RCC 7860 (cell line): Measurements from ENCODE around the gene PPME1.

Experiments used
- DNase-seq: peaks from one replicate; pipeline ENCODE4 v3.0.0-alpha.2; 2015; ENCODE audit warnings: low spot score
- FAIRE-seq: peaks from 2 replicates; lab custom pipeline; 2012; peaks lifted over from hg19 to GRCh38; lab: Jason Lieb, UNC

PPME1 gene

GRCh38 chr11:74157169-74157568 is 13.9 kb upstream of the PPME1 start:
- DNase-seq, result no peak
- FAIRE-seq, result no peak

GRCh38 chr11:74159642-74160041 is 11.4 kb upstream of the PPME1 start:
- DNase-seq (no peak), FAIRE-seq (no peak)

DNA sequence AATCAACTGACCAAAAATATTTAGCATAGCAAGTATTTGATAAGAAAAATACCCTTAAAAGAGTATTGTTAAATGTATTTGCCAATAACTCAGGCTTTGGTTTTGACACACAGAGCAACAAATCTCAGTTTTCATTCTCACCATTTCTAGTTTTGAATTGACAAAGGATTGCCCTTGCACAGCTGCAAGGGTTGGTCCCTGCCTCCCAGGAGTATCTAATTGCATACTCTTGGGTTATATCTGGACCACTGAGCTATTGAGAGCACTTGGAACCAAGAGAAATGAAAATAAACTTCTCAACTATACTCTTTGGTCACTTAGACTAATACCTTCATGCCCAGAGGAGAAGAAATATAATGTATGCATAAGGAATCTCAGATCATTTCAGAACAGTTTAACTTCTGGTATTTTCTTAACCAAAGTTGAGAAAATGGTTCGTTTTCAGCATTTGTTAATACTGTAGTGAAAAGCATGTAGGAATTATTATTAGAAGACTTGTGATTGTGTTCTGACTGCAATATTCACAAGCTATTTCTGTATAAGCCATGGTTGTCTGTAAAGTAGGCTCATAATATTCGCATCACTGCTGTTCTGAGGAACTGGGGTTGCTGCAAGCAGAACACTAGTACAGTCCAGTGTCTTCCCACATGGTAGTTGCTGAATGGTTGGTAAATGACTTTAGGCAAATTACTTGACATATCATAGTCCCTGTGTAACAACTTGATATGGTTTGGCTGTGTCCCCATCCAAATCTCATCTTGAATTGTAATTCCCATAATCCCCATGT is 8.2 kb upstream of the PPME1 start:
- FAIRE-seq (no peak), DNase-seq (no peak)

DNA sequence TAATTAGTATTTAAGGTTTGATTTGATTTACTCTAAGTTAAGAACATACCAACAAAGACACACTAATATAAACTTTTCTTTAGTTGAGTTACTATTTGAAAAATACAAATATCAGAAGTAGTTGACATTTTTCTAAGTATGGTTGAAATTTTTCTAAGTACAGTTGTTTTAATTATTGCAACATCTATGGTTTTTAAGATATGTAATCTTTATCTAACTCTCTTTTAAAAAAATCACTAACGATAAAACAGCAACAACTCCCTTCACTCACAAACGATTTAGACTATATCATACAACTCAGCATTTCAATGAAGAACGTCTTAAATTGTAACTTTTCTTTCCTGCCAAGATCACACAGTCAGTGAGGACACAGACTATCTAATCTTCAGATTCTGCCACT is 2.3 kb upstream of the PPME1 start:
- DNase-seq, result no peak
- FAIRE-seq, result no peak

- no peak for FAIRE-seq
- DNase-seq, result no peak
Measured at GRCh38 chr11:74169738-74170458, 1.2 kb upstream of the PPME1 start.

- no peak for FAIRE-seq
- no peak for DNase-seq
Measured at GRCh38 chr11:74171630-74171968, 510 bp downstream of the PPME1 start.

DNA sequence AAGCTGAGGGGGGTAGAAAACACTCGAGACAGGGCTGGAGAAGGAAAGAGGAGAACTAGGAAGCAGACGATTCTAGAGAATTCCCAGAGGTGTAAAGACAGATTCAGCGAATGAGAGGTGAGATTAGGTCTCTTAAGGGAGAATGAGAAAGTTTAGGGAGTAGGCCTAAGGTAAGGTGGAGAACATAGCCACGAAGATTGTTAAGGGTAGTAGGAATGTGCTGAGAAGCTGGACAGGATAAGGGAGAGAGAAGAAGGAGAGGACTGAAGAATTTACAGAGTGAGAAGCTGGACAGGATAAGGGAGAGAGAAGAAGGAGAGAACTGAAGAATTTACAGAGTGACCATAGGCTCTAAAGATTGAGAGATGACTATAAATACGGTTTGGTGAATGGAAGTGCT is 908 bp downstream of the PPME1 start:
- no peak for DNase-seq
- no peak for FAIRE-seq

DNA sequence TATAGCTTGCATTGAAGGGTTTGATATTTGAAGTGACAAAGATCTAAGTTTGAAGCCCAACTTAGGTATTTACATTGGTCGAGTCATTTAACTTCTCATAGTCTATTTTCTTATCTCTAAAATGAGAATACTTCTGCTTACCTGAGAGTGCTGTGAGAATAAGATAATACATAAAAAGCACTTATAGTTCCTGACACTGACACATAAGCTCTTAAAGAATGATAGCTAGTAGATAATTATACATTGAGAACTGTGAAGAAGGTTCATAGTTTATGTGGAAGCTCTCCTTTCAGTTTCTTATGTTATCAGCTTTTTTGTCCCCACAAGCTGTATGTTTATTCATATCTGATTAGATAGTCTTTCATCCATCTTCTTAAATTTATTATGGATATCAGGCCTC is 4.8 kb downstream of the PPME1 start:
- FAIRE-seq (no peak), DNase-seq (no peak)

DNA sequence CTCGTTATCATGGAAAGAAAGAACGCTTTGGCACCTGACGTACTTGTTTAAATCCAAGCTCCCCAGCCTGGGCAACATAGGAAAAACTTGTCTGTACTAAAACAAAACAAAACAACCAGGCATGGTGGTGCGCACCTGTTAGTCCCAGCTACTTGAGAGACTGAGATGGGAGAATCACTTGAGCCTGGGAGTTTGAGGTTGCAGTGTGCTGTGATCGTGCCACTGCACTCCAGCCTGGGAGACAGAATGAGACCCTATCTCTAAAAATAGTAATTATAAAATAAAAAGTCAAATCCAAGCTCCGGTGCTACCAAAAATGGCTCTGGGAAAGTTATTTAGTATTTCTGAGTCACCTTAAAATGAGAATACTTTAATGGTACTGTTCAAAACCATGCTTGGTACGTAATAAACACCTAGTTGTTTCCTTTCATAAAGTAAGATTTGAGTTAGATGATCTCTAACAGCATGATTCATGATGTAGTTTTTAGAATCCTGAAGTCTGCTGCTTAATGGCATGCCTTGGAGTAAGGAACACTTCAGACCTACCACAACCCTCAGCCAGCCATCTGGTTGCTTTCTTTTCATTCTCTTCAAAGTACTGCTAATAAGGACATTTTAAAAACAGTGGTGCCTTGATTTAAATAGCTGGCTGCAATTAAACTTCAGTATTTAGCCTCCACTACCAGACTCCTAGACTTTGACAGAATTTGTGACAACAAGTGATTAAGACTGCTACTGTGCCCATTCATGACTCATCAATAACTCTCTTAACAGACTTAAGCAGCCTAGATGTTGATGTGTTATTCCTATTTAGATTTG is 8.4 kb downstream of the PPME1 start:
- DNase-seq (no peak), FAIRE-seq (no peak)

GRCh38 chr11:74182635-74183034 is 11.5 kb downstream of the PPME1 start:
- no peak for FAIRE-seq
- no peak for DNase-seq

DNA sequence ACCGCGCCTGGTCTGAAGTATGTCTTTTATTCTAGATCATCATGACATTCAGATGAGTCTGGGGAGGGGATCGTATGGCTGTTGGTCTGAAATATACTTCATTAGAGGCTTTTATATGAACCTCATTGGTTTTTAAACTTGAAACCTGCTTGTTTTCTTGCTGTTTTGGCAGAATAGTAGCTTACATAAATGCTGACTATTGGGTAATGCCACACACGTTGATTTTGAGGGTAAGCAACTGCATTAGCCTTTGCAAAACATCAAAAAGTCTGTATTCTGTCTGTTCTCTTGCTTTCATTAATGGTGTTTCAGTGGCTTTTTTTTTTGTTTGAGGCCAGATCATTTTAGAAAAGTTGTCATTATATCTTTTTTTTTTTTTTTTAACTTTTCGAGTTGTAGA is 14.2 kb downstream of the PPME1 start:
- FAIRE-seq (no peak), DNase-seq (no peak)

GRCh38 chr11:74185695-74186094 is 14.6 kb downstream of the PPME1 start:
- no peak for DNase-seq
- no peak for FAIRE-seq

GRCh38 chr11:74195828-74196227 is 24.7 kb downstream of the PPME1 start:
- no peak for DNase-seq
- no peak for FAIRE-seq

DNA sequence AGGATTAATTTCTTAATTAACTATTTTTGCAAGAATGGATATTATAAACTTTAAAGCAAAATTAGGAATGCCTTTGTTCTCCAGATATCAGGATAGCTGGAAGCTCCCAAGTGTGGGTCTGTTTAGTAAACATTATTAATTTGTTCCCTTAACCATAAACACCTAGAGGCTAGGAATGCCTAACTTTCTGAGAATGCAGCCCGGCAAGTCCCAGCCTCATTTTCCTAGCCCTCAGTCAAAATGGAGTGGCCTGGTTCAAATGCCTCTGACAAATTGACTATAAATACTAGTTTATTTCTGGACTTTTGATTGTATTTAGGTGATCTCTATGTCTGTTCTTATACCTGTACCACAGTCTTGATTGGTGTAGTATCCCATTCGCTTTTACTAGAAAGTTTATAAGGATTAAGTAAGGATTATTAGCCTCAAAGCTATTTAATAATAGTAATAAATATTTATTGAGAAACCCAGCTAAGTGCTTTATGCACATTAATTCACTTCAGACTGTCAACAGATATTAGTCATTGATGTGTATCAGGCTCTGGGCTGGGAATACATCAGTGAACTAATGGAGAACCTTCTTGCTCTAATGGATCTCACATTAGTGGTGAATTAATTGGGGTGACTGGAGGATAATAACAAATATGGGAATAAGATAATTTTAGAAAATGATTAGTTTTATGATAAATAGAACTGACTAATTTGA is 25.8 kb downstream of the PPME1 start:
- no peak for DNase-seq
- FAIRE-seq, result no peak

- no peak for FAIRE-seq
- no peak for DNase-seq
Measured at GRCh38 chr11:74203966-74204365, 32.9 kb downstream of the PPME1 start.

- DNase-seq (no peak), FAIRE-seq (no peak)
Measured at GRCh38 chr11:74204701-74205100, 33.6 kb downstream of the PPME1 start.

DNA sequence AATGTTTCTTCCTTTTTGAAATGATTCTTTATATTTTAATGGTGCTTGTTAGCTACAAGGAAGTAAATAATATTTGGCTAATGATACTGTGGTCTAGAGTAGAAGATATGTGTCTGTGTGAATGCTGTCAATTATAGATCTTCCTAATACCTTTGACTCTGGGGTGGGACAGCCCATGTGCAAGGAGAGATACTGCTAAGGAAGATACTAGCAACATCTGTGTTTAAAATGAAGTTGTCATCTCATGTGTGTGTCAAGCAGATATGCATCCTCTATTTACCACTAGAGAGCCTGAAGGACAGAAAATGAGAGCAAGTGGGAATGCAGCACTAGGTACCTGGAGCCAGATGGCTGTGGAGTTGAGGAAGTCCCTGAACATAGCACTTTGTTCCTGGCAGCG is 34.1 kb downstream of the PPME1 start:
- DNase-seq (no peak), FAIRE-seq (no peak)

- DNase-seq, result no peak
- no peak for FAIRE-seq
Measured at GRCh38 chr11:74206746-74207145, 35.7 kb downstream of the PPME1 start.

DNA sequence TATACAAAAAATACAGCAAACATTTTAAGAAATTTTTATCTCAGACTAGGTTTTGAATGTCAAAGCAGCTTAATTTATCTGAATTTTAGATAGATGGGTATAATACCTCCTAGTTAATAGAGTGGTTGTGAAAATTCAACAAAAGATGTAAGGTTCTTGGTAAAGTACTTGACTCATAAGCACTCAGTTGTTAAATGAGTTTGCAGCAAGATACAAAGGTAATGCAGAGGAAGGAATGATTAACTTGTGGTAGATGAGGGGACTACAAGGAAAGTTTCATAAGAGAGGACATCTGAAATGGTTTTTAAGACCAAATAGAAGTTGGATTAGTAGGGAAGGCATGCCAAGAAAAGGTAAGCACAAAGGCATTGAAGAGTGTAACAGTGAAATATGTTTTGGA is 37.4 kb downstream of the PPME1 start:
- FAIRE-seq (peak; percentile 68), DNase-seq (no peak)

DNA sequence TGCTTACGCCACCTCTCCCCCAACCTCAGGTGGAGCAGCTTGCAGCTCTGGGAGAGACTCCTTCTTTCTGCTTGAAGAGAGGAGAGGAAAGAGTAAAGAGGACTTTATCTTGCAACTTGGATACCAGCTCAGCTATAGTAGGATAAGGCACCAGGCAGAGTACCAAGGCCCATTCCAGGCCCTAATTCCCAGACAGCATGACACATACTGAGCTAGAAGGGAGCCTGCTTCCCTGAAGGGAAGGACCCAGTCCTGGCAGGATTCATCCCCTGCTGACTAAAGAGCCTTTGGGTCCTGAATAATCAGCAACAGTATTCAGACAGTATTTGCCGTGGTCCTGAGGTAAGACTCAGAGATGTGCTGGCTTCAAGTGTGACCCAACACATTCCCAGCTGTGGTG is 41.4 kb downstream of the PPME1 start:
- FAIRE-seq, result no peak
- no peak for DNase-seq

DNA sequence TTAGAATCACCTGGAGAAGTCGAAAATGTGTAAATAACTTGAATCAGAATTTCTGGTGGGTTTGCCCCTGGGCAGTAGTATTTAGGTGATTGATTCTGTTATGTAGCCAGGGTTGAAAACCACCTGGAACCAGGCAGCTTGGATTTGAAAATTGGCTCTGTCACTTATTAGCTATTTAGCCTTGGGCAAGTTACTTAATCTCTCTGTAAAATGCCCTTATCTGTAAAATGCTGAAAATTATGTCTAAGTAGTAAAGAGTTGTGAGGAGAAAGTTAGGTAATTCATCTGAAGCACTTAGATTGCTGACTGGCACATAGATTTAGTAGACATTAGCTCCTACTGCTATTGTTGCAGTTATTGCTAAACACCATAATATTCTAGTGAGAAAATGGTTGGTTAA is 49.3 kb downstream of the PPME1 start:
- no peak for FAIRE-seq
- no peak for DNase-seq
